Measurements from ENCODE around the gene TSHZ3. TPM values are rescaled to one million over a fixed set of nuclear protein-coding genes. Genes with fewer than 3 reads are reported as not detected.

The TSHZ3 gene
- total and polyA plus RNA-seq, 2 donors, result 24.7 to 25.9 TPM

GRCh38 chr19:31261019-31261602 is 88.1 kb downstream of the TSHZ3 start:
- no peak for DNase-seq (ENCODE audit: extremely low spot score)
- H3K4me3 ChIP-seq (ENCODE audit: low read depth, low read length), result no peak overlapping the region
- no peaks in the 10 kb centered on the region for H3K4me1 ChIP-seq (ENCODE audit: insufficient read depth)
- WGBS, result 56% methylated on average over 3 of the region's 3 CpGs
- no peaks in the 10 kb centered on the region for H3K36me3 ChIP-seq (ENCODE audit: insufficient read depth)
- no peak overlapping the region for H3K27ac ChIP-seq (ENCODE audit: low read depth)

- no peaks in the 10 kb centered on the region for H3K36me3 ChIP-seq (ENCODE audit: insufficient read depth)
- H3K27ac ChIP-seq (ENCODE audit: low read depth), result no peak overlapping the region
- no peak for DNase-seq (ENCODE audit: extremely low spot score)
- WGBS, result 96% methylated on average over 7 of the region's 7 CpGs
- no peaks in the 10 kb centered on the region for H3K4me1 ChIP-seq (ENCODE audit: insufficient read depth)
- H3K4me3 ChIP-seq (ENCODE audit: low read depth, low read length), result no peak overlapping the region
Observed at GRCh38 chr19:31260171-31260933, 88.9 kb downstream of the TSHZ3 start.

GRCh38 chr19:31258211-31259052 is 90.8 kb downstream of the TSHZ3 start:
- Histone ChIP-seq H3K36me3 (ENCODE audit: insufficient read depth) (no peaks in the 10 kb centered on the region), H3K4me1 (ENCODE audit: insufficient read depth) (no peaks in the 10 kb centered on the region), H3K27ac (ENCODE audit: low read depth) (no peak overlapping the region), H3K4me3 (ENCODE audit: low read depth, low read length) (no peak overlapping the region)
- 79% methylated on average over 15 of the region's 15 CpGs for WGBS
- no peak for DNase-seq (ENCODE audit: extremely low spot score)

- 86% methylated on average over 11 of the region's 11 CpGs for WGBS
- no peaks in the 10 kb centered on the region for H3K4me1 ChIP-seq (ENCODE audit: insufficient read depth)
- no peak for DNase-seq (ENCODE audit: extremely low spot score)
- no peaks in the 10 kb centered on the region for H3K36me3 ChIP-seq (ENCODE audit: insufficient read depth)
- no peak overlapping the region for H3K4me3 ChIP-seq (ENCODE audit: low read depth, low read length)
- H3K27ac ChIP-seq (ENCODE audit: low read depth), result no peak overlapping the region
Observed at GRCh38 chr19:31257426-31258130, 91.7 kb downstream of the TSHZ3 start.

- WGBS, result 91% methylated on average over 9 of the region's 9 CpGs
- no peak overlapping the region for H3K27ac ChIP-seq (ENCODE audit: low read depth)
- H3K4me1 ChIP-seq (ENCODE audit: insufficient read depth), result no peaks in the 10 kb centered on the region
- no peaks in the 10 kb centered on the region for H3K36me3 ChIP-seq (ENCODE audit: insufficient read depth)
- no peak for DNase-seq (ENCODE audit: extremely low spot score)
- H3K4me3 ChIP-seq (ENCODE audit: low read depth, low read length), result no peak overlapping the region
Observed at GRCh38 chr19:31257025-31257424, 92.2 kb downstream of the TSHZ3 start.

- H3K4me3 ChIP-seq (ENCODE audit: low read depth, low read length), result no peak overlapping the region
- WGBS, result 90% methylated on average over 8 of the region's 8 CpGs
- H3K4me1 ChIP-seq (ENCODE audit: insufficient read depth), result no peaks in the 10 kb centered on the region
- no peak for DNase-seq (ENCODE audit: extremely low spot score)
- no peak overlapping the region for H3K27ac ChIP-seq (ENCODE audit: low read depth)
- H3K36me3 ChIP-seq (ENCODE audit: insufficient read depth), result no peaks in the 10 kb centered on the region
Observed at GRCh38 chr19:31256593-31256960, 92.7 kb downstream of the TSHZ3 start.

- 95% methylated on average over 11 of the region's 11 CpGs for WGBS
- DNase-seq (ENCODE audit: extremely low spot score), result no peak
- Histone ChIP-seq H3K4me3 (ENCODE audit: low read depth, low read length) (no peak overlapping the region), H3K4me1 (ENCODE audit: insufficient read depth) (no peaks in the 10 kb centered on the region), H3K27ac (ENCODE audit: low read depth) (no peak overlapping the region), H3K36me3 (ENCODE audit: insufficient read depth) (no peaks in the 10 kb centered on the region)
Observed at GRCh38 chr19:31255831-31256592, 93.2 kb downstream of the TSHZ3 start.

- 94% methylated on average over 13 of the region's 13 CpGs for WGBS
- Histone ChIP-seq H3K36me3 (ENCODE audit: insufficient read depth) (no peaks in the 10 kb centered on the region), H3K4me3 (ENCODE audit: low read depth, low read length) (no peak overlapping the region), H3K27ac (ENCODE audit: low read depth) (no peak overlapping the region), H3K4me1 (ENCODE audit: insufficient read depth) (no peaks in the 10 kb centered on the region)
- DNase-seq (ENCODE audit: extremely low spot score), result no peak
Observed at GRCh38 chr19:31255174-31255799, 93.9 kb downstream of the TSHZ3 start.

- H3K27ac ChIP-seq (ENCODE audit: low read depth), result no peak overlapping the region
- DNase-seq (ENCODE audit: extremely low spot score), result no peak
- WGBS, result 85% methylated on average over 4 of the region's 4 CpGs
- no peaks in the 10 kb centered on the region for H3K36me3 ChIP-seq (ENCODE audit: insufficient read depth)
- no peaks in the 10 kb centered on the region for H3K4me1 ChIP-seq (ENCODE audit: insufficient read depth)
- no peak overlapping the region for H3K4me3 ChIP-seq (ENCODE audit: low read depth, low read length)
Observed at GRCh38 chr19:31254611-31255010, 94.6 kb downstream of the TSHZ3 start.

GRCh38 chr19:31254180-31254551 is 95.1 kb downstream of the TSHZ3 start:
- WGBS, result 41% methylated on average over 7 of the region's 7 CpGs
- Histone ChIP-seq H3K4me1 (ENCODE audit: insufficient read depth) (no peaks in the 10 kb centered on the region), H3K4me3 (ENCODE audit: low read depth, low read length) (no peak overlapping the region), H3K27ac (ENCODE audit: low read depth) (no peak overlapping the region), H3K36me3 (ENCODE audit: insufficient read depth) (no peaks in the 10 kb centered on the region)
- no peak for DNase-seq (ENCODE audit: extremely low spot score)

GRCh38 chr19:31253526-31254179 is 95.6 kb downstream of the TSHZ3 start:
- no peaks in the 10 kb centered on the region for H3K4me1 ChIP-seq (ENCODE audit: insufficient read depth)
- no peak overlapping the region for H3K27ac ChIP-seq (ENCODE audit: low read depth)
- 90% methylated on average over 6 of the region's 6 CpGs for WGBS
- no peak for DNase-seq (ENCODE audit: extremely low spot score)
- H3K36me3 ChIP-seq (ENCODE audit: insufficient read depth), result no peaks in the 10 kb centered on the region
- H3K4me3 ChIP-seq (ENCODE audit: low read depth, low read length), result no peak overlapping the region

GRCh38 chr19:31252441-31252840 is 96.8 kb downstream of the TSHZ3 start:
- Histone ChIP-seq H3K36me3 (ENCODE audit: insufficient read depth) (no peaks in the 10 kb centered on the region), H3K4me3 (ENCODE audit: low read depth, low read length) (no peak overlapping the region), H3K4me1 (ENCODE audit: insufficient read depth) (no peaks in the 10 kb centered on the region), H3K27ac (ENCODE audit: low read depth) (no peak overlapping the region)
- no peak for DNase-seq (ENCODE audit: extremely low spot score)
- 92% methylated on average over 2 of the region's 2 CpGs for WGBS

All from urinary bladder (tissue), 4 donors.